GM12878 (cell line): ENCODE results near the gene BHLHE23. TPM values are rescaled to one million over a fixed set of nuclear protein-coding genes. Genes with fewer than 3 reads are reported as not detected.

Experiments
- ATAC-seq: fragments of 200-7000 bp; cut with Tn5 transposase; 3 replicates; pipeline ENCODE4 v1.9.1; 2020; ENCODE audit warnings: mild to moderate bottlenecking, moderate library complexity
- BruUV-seq: library from RNA; stranded (reverse); fragments of 400-500 nt; replicated peaks from 2 replicates; lab custom pipeline; 2021; lab: Mats Ljungman, UMichigan
- CTCF ChIA-PET: fragments of 300-600 bp; sonication (Branson Sonifier 250); formaldehyde crosslinking; extraction: SDS; loops from one replicate; lab custom pipeline; 2021; ENCODE audit warnings: inconsistent platforms; lab: Yijun Ruan, JAX
- POLR2A ChIA-PET: fragments of 350-600 bp; formaldehyde crosslinking; extraction: SDS; loops from one replicate; lab custom pipeline; 2021; ENCODE audit warnings: inconsistent platforms; lab: Charles Lee
- RAD21 ChIA-PET: fragments of 300-600 bp; sonication (Branson Sonifier 250); formaldehyde crosslinking; loops from one replicate; lab custom pipeline; 2023; ENCODE audit warnings: antibody characterized with exemption; ENCODE audit not compliant: unreplicated experiment; lab: Charles Lee
- SMC1A ChIA-PET: fragments of 300-600 bp; sonication (Branson Sonifier 250); formaldehyde crosslinking; loops from one replicate; lab custom pipeline; 2023; ENCODE audit not compliant: unreplicated experiment, uncharacterized antibody; lab: Charles Lee
- DNase-seq: peaks from one replicate; pipeline ENCODE4 v3.0.0-alpha.2; 2011; ENCODE audit warnings: low read depth, low spot score
- FAIRE-seq: peaks from 3 replicates; lab custom pipeline; 2011; peaks lifted over from hg19 to GRCh38; lab: Jason Lieb, UNC
- H2AFZ ChIP-seq: 2 replicates; pipeline ENCODE4 v1.6.0; 2011; ENCODE audit warnings: low read depth, low read length, control low read depth; ENCODE audit not compliant: control insufficient read depth
- H3K27ac ChIP-seq: 2 replicates; pipeline ENCODE4 v1.5.1; 2011; ENCODE audit warnings: control low read depth; ENCODE audit not compliant: control insufficient read depth, insufficient read depth
- H3K27me3 ChIP-seq, 2 experiments: replicated peaks in 1 of 2; 2 replicates each; pipeline versions ENCODE4 v1.6.0 to v1.6.1; 2011; ENCODE audit warnings: low read length in 1 of 2; ENCODE audit not compliant: control insufficient read depth in 2 of 2, insufficient read depth in 2 of 2
- H3K36me3 ChIP-seq, 2 experiments: 2 replicates each; pipeline ENCODE4 v1.5.1; 2011; ENCODE audit warnings: low read length in 1 of 2; ENCODE audit not compliant: control insufficient read depth in 2 of 2, insufficient read depth in 2 of 2
- H3K4me1 ChIP-seq: 2 replicates; pipeline ENCODE4 v1.6.1; 2011; ENCODE audit warnings: mild to moderate bottlenecking, low read length, moderate library complexity, mixed read lengths; ENCODE audit not compliant: control insufficient read depth, insufficient read depth
- H3K4me2 ChIP-seq: 2 replicates; pipeline ENCODE4 v1.6.0; 2011; ENCODE audit warnings: control low read depth; ENCODE audit not compliant: control insufficient read depth, insufficient read depth
- H3K4me3 ChIP-seq: fragments of 200-600 bp; sonication (generic); 2 replicates; pipeline ENCODE4 v1.5.1; 2016
- H3K79me2 ChIP-seq: 2 replicates; pipeline ENCODE4 v1.6.0; 2011; ENCODE audit warnings: low read length; ENCODE audit not compliant: control insufficient read depth, insufficient read depth
- H3K9ac ChIP-seq: 2 replicates; pipeline ENCODE4 v1.8.0; 2011; ENCODE audit warnings: low read length, control low read depth, mixed read lengths; ENCODE audit not compliant: control insufficient read depth, insufficient read depth
- H3K9me3 ChIP-seq: replicated peaks from 3 replicates; pipeline ENCODE4 v1.5.1; 2011; ENCODE audit warnings: mild to moderate bottlenecking, low read length; ENCODE audit not compliant: control insufficient read depth, insufficient read depth
- H4K20me1 ChIP-seq: 2 replicates; pipeline ENCODE4 v1.6.0; 2011; ENCODE audit not compliant: control insufficient read depth, insufficient read depth
- CREB1 ChIP-seq: IDR thresholded peaks from 2 replicates; pipeline ENCODE4 v1.6.1; 2012; ENCODE audit warnings: low read depth, mild to moderate bottlenecking, inconsistent platforms
- CREM ChIP-seq: IDR thresholded peaks from 2 replicates; pipeline ENCODE4 v1.6.1; 2014; ENCODE audit warnings: antibody characterized with exemption, low read depth
- DPF2 ChIP-seq: fragments of 450-650 bp; IDR thresholded peaks from 2 replicates; pipeline ENCODE4 v1.6.1; 2017; ENCODE audit warnings: mild to moderate bottlenecking
- GATAD2B ChIP-seq: fragments of 450-650 bp; conservative IDR thresholded peaks from 2 replicates; pipeline ENCODE4 v1.6.1; 2017; ENCODE audit warnings: low read depth, mild to moderate bottlenecking, moderate library complexity
- JUNB ChIP-seq: IDR thresholded peaks from 2 replicates; pipeline ENCODE4 v1.6.1; 2016; ENCODE audit warnings: antibody characterized with exemption, mild to moderate bottlenecking
- KLF5 ChIP-seq: fragments of 450-650 bp; IDR thresholded peaks from 2 replicates; pipeline ENCODE4 v1.6.1; 2014; ENCODE audit warnings: mild to moderate bottlenecking; ENCODE audit not compliant: partially characterized antibody
- MLLT1 ChIP-seq: fragments of 450-650 bp; IDR thresholded peaks from 2 replicates; pipeline ENCODE4 v1.6.1; 2016; ENCODE audit warnings: mild to moderate bottlenecking
- MYC ChIP-seq: IDR thresholded peaks from 2 replicates; pipeline ENCODE4 v1.6.1; 2011; ENCODE audit warnings: mild to moderate bottlenecking, low read length, moderate library complexity, inconsistent platforms; ENCODE audit not compliant: insufficient read depth, insufficient replicate concordance, insufficient read length, severe bottlenecking
- NBN ChIP-seq: fragments of 450-650 bp; IDR thresholded peaks from 2 replicates; pipeline ENCODE4 v1.6.1; 2016
- NRF1 ChIP-seq: conservative IDR thresholded peaks from 2 replicates; pipeline ENCODE4 v1.6.1; 2011; ENCODE audit warnings: mild to moderate bottlenecking, low read depth, low read length, improper control_type of control experiment
- SIN3A ChIP-seq: IDR thresholded peaks from 2 replicates; pipeline ENCODE4 v1.6.1; 2012; ENCODE audit warnings: low read depth, low read length, improper control_type of control experiment
- SMARCA5 ChIP-seq: fragments of 450-650 bp; IDR thresholded peaks from 2 replicates; pipeline ENCODE4 v1.6.1; 2017; ENCODE audit warnings: mild to moderate bottlenecking
- TARDBP ChIP-seq: IDR thresholded peaks from 2 replicates; pipeline ENCODE4 v1.6.1; 2016; ENCODE audit warnings: borderline replicate concordance
- ZSCAN29 ChIP-seq: fragments of 450-650 bp; IDR thresholded peaks from 2 replicates; pipeline ENCODE4 v1.6.1; 2017; ENCODE audit warnings: mild to moderate bottlenecking, moderate library complexity
- in situ Hi-C: fragments of 300-500 bp; cut with MboI; formaldehyde crosslinking; loops from 9 replicates; pipeline ENCODE4 v1.14.3; 2018; ENCODE audit warnings: mixed read lengths
- intact Hi-C: fragments of 100-400 bp; cut with micrococcal nuclease; formaldehyde crosslinking; loops from one replicate; pipeline ENCODE4 v1.14.2; 2022; ENCODE audit not compliant: unreplicated experiment
- polyA plus RNA-seq, 11 experiments: library from polyadenylated mRNA; depleted of rRNA in 4 of 11; unstranded in 6 of 11; stranded (reverse) in 5 of 11; fragments of >200 nt; fragmentation: Nextera tagmentation in 4 of 11; fragmentation: Illumina TruSeq in 1 of 11; extraction: Ambion mirVana in 4 of 11; extraction: Trizol in 1 of 11; gene quantifications; 1 replicate in 1 of 11; 2 replicates in 10 of 11; pipeline versions ENCODE4 v1.2.1 to v1.2.3, GENCODE V29; 2011 to 2016; ENCODE audit warnings: inconsistent platforms in 2 of 11, missing spikeins in 2 of 11, low read depth in 1 of 11
- total RNA-seq, 4 experiments: library from RNA; depleted of rRNA in 3 of 4; stranded (reverse); fragments of >200 nt in 3 of 4; fragmentation: Illumina TruSeq in 1 of 4; extraction: Trizol in 1 of 4; gene quantifications; 2 replicates each; pipeline versions ENCODE4 v1.2.1 to v1.2.3, GENCODE V29; 2013 to 2021
- TF ChIP-seq, protein P1 (sequence below): IDR thresholded peaks from 2 replicates; pipeline ENCODE4 v1.6.1; 2011; ENCODE audit warnings: low read depth, mild to moderate bottlenecking, low read length, moderate library complexity, borderline replicate concordance; ENCODE audit errors: extremely low read depth
- TF ChIP-seq, protein P2 (sequence below): fragments of 450-650 bp; IDR thresholded peaks from 2 replicates; pipeline ENCODE4 v1.6.1; 2017; ENCODE audit warnings: antibody characterized with exemption, mild to moderate bottlenecking, moderate library complexity
- TF ChIP-seq, protein P3 (sequence below): IDR thresholded peaks from 2 replicates; pipeline ENCODE4 v1.6.1; 2012; ENCODE audit warnings: mild to moderate bottlenecking, low read depth, low read length

The BHLHE23 gene
- total and polyA plus RNA-seq, 10 of the 15 experiments (the other 5 are each of a cell fraction or from before 2014, with no cell fraction given): 0.28 to 0.33 TPM; not detected in 8

GRCh38 chr20:63013207-63013606 is 6.4 kb upstream of the BHLHE23 start:
- Histone ChIP-seq H4K20me1 (no peaks in the 10 kb centered on the region), H3K4me2 (0 out of 2 replicates have a peak overlapping the region, but pooled peaks have one; percentile 4), H3K36me3 (no peaks in the 10 kb centered on the region; a peak in 1 of 4 replicates), H3K4me1 (peaks cover 35% of the 10 kb centered on the region), H3K79me2 (peaks cover 55% of the 10 kb centered on the region), H3K9me3 (peaks cover 3% of the 10 kb centered on the region), H3K9ac (no peak overlapping the region), H3K27me3 (peaks cover 0 to under 1% of the 10 kb centered on the region in 2 experiments; a peak in 1 of 4 replicates), H2AFZ (no peak overlapping the region), H3K4me3 (peak overlapping the region; percentile 26; the same call in 1 of the 2 replicates), H3K27ac (peak overlapping the region; percentile 97)
- intact Hi-C loops (loop anchor here (5.0 kb wide), 1 partner anchor 44 kb away; no protein-coding TSS in a partner anchor), in situ Hi-C loops (loop anchor here (5.0 kb wide), 1 partner anchor 36 kb away; no protein-coding TSS in a partner anchor)
- ATAC-seq (no peak), FAIRE-seq (no peak), DNase-seq (no peak)
- ChIA-PET SMC1A (interaction anchor here (1.0 to 3.2 kb wide), 3 partner anchors 28 to 59 kb away, joined by 3 to 17 read pairs (median 3); no protein-coding TSS in a partner anchor), CTCF (interaction anchor here (0.9 to 4.1 kb wide), 3 partner anchors 9 to 36 kb away, joined by 3 to 28 read pairs (median 12); no protein-coding TSS in a partner anchor), POLR2A (interaction anchor here (1.0 to 3.0 kb wide), 4 partner anchors 34 to 94 kb away, joined by 3 to 37 read pairs (median 4); no protein-coding TSS in a partner anchor), RAD21 (interaction anchor here (1.7 to 4.2 kb wide), 4 partner anchors 13 to 95 kb away, joined by 4 to 30 read pairs (median 20); no protein-coding TSS in a partner anchor)
- no TSS peak for BruUV-seq
- TF ChIP-seq ZSCAN29: no peak
- TF ChIP-seq SIN3A: no peak
- no peak for TF ChIP-seq CREB1
- peak; percentile 47 for TF ChIP-seq KLF5
- TF ChIP-seq CREM: no peak
- no peak for TF ChIP-seq MYC
- no peak for TF ChIP-seq DPF2
- TF ChIP-seq, protein P1, sequence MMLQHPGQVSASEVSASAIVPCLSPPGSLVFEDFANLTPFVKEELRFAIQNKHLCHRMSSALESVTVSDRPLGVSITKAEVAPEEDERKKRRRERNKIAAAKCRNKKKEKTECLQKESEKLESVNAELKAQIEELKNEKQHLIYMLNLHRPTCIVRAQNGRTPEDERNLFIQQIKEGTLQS: no peak
- TF ChIP-seq NBN: no peak
- TF ChIP-seq NRF1: no peak
- TF ChIP-seq, protein P2, sequence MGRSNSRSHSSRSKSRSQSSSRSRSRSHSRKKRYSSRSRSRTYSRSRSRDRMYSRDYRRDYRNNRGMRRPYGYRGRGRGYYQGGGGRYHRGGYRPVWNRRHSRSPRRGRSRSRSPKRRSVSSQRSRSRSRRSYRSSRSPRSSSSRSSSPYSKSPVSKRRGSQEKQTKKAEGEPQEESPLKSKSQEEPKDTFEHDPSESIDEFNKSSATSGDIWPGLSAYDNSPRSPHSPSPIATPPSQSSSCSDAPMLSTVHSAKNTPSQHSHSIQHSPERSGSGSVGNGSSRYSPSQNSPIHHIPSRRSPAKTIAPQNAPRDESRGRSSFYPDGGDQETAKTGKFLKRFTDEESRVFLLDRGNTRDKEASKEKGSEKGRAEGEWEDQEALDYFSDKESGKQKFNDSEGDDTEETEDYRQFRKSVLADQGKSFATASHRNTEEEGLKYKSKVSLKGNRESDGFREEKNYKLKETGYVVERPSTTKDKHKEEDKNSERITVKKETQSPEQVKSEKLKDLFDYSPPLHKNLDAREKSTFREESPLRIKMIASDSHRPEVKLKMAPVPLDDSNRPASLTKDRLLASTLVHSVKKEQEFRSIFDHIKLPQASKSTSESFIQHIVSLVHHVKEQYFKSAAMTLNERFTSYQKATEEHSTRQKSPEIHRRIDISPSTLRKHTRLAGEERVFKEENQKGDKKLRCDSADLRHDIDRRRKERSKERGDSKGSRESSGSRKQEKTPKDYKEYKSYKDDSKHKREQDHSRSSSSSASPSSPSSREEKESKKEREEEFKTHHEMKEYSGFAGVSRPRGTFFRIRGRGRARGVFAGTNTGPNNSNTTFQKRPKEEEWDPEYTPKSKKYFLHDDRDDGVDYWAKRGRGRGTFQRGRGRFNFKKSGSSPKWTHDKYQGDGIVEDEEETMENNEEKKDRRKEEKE: no peak
- no peak for TF ChIP-seq SMARCA5
- TF ChIP-seq, protein P3, sequence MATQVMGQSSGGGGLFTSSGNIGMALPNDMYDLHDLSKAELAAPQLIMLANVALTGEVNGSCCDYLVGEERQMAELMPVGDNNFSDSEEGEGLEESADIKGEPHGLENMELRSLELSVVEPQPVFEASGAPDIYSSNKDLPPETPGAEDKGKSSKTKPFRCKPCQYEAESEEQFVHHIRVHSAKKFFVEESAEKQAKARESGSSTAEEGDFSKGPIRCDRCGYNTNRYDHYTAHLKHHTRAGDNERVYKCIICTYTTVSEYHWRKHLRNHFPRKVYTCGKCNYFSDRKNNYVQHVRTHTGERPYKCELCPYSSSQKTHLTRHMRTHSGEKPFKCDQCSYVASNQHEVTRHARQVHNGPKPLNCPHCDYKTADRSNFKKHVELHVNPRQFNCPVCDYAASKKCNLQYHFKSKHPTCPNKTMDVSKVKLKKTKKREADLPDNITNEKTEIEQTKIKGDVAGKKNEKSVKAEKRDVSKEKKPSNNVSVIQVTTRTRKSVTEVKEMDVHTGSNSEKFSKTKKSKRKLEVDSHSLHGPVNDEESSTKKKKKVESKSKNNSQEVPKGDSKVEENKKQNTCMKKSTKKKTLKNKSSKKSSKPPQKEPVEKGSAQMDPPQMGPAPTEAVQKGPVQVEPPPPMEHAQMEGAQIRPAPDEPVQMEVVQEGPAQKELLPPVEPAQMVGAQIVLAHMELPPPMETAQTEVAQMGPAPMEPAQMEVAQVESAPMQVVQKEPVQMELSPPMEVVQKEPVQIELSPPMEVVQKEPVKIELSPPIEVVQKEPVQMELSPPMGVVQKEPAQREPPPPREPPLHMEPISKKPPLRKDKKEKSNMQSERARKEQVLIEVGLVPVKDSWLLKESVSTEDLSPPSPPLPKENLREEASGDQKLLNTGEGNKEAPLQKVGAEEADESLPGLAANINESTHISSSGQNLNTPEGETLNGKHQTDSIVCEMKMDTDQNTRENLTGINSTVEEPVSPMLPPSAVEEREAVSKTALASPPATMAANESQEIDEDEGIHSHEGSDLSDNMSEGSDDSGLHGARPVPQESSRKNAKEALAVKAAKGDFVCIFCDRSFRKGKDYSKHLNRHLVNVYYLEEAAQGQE: no peak
- no peak for TF ChIP-seq TARDBP
- TF ChIP-seq JUNB: no peak
- no peak for TF ChIP-seq GATAD2B
- peak; percentile 28; the same call in 1 of the 2 replicates for TF ChIP-seq MLLT1
